Stimulated activated CD4-positive, alpha-beta T cell treated with anti-CD3 and anti-CD28 coated beads, Interleukin-15, amount 100 ng/mL, for 1 hour (primary cell): Measurements from ENCODE around the gene SF3B2.
"Not testable (repeated sequence)": the region's sequence is repeated elsewhere in the genome, so short reads cannot be mapped to it uniquely, and the experiment has no call there.

Experiments
- DNase-seq, 2 donors: peaks; one replicate each; pipeline ENCODE4 v3.0.0-alpha.2; 2020; ENCODE audit warnings: low read depth in 1 of 2, low spot score in 1 of 2

SF3B2 gene

GRCh38 chr11:66015936-66016792 is 36.0 kb upstream of the SF3B2 start:
- no peak for DNase-seq

- no peak for DNase-seq
Observed at GRCh38 chr11:66016793-66017177, 35.4 kb upstream of the SF3B2 start.

- DNase-seq = no peak
Observed at GRCh38 chr11:66017321-66017720, 34.8 kb upstream of the SF3B2 start.

- no peak for DNase-seq
Observed at GRCh38 chr11:66020212-66020611, 32.0 kb upstream of the SF3B2 start.

- no peak for DNase-seq
Observed at GRCh38 chr11:66020618-66021357, 31.4 kb upstream of the SF3B2 start.

GRCh38 chr11:66022401-66023185 is 29.6 kb upstream of the SF3B2 start:
- DNase-seq = peak; percentile 56 to 80

- not testable (repeated sequence) for DNase-seq
Observed at GRCh38 chr11:66023186-66023440, 29.1 kb upstream of the SF3B2 start.

GRCh38 chr11:66026017-66026529 is 26.1 kb upstream of the SF3B2 start, which contains the start of gene CATSPER1:
TSS of gene CATSPER1 (minus strand) at chr11:66026479. CDS start at chr11:66026379, 100 bp downstream.
- DNase-seq = no peak

GRCh38 chr11:66032957-66033735 is 19.0 kb upstream of the SF3B2 start:
- no peak for DNase-seq

- DNase-seq = no peak
Observed at GRCh38 chr11:66035653-66036333, 16.4 kb upstream of the SF3B2 start.

- no peak for DNase-seq
Observed at GRCh38 chr11:66036334-66036710, 15.8 kb upstream of the SF3B2 start.

GRCh38 chr11:66037327-66037726 is 14.8 kb upstream of the SF3B2 start:
- no peak for DNase-seq

GRCh38 chr11:66039765-66040164 is 12.4 kb upstream of the SF3B2 start:
- no peak for DNase-seq

GRCh38 chr11:66042227-66042995 is 9.8 kb upstream of the SF3B2 start:
- DNase-seq = no peak

- DNase-seq = no peak
Observed at GRCh38 chr11:66042996-66043906, 8.9 kb upstream of the SF3B2 start.

GRCh38 chr11:66044757-66045156 is 7.4 kb upstream of the SF3B2 start:
- no peak for DNase-seq

- peak; percentile 71 to 73 for DNase-seq
Observed at GRCh38 chr11:66045177-66045639, 7.0 kb upstream of the SF3B2 start.

GRCh38 chr11:66046901-66047300 is 5.3 kb upstream of the SF3B2 start:
- DNase-seq = no peak
